Loucy (cell line): Measurements from ENCODE around the gene INPP4B.

Source experiments
- EZH2phosphoT487 ChIP-seq: fragments of 200-600 bp; IDR thresholded peaks from 2 replicates; pipeline ENCODE4 v1.6.1; 2018; ENCODE audit warnings: antibody characterized with exemption, mild to moderate bottlenecking, moderate library complexity, borderline replicate concordance
- TF ChIP-seq, protein P1 (sequence below): fragments of 200-600 bp; sonication (generic); conservative IDR thresholded peaks from 2 replicates; pipeline ENCODE4 v1.5.1; 2014; ENCODE audit warnings: mild to moderate bottlenecking, antibody characterized with exemption, low read length

DNA sequence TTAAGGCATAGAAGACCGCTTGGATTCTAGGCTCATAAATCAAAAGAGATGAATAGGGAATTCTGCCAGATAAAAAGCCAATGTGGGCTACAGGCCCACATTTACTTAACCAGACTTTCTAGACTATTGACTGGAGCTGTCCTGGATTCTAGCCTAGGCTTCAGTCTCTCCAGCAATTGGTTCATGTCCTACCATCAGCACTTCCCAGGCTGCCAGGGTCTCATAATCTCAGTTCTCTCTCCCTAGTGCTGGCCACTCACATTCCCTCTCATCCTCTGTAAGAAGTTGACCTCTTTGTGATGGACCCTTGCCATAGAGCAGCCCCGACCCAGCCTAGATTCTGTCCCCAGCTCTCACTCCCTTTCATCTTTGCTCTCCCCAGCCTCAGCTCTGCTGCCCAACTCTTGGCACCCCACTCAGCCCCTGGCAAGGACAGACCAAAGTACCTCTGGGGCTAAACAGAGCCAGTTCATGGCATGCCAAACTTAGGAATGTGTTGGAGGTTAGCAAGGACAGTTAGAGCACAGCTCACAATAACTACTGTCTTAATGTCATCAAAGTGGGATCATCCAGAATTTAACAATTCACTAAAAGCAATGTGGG lies 396.2 kb downstream of the INPP4B start:
- TF ChIP-seq, protein P1, sequence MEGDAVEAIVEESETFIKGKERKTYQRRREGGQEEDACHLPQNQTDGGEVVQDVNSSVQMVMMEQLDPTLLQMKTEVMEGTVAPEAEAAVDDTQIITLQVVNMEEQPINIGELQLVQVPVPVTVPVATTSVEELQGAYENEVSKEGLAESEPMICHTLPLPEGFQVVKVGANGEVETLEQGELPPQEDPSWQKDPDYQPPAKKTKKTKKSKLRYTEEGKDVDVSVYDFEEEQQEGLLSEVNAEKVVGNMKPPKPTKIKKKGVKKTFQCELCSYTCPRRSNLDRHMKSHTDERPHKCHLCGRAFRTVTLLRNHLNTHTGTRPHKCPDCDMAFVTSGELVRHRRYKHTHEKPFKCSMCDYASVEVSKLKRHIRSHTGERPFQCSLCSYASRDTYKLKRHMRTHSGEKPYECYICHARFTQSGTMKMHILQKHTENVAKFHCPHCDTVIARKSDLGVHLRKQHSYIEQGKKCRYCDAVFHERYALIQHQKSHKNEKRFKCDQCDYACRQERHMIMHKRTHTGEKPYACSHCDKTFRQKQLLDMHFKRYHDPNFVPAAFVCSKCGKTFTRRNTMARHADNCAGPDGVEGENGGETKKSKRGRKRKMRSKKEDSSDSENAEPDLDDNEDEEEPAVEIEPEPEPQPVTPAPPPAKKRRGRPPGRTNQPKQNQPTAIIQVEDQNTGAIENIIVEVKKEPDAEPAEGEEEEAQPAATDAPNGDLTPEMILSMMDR = no peak
- no peak for TF ChIP-seq EZH2phosphoT487
